Non-pigmented ciliary epithelial cell (primary cell): Measurements from ENCODE around the gene RAC3.

Source experiments
- DNase-seq: peaks from one replicate; pipeline ENCODE4 v3.0.0-alpha.2; 2010; ENCODE audit warnings: low read depth

The RAC3 gene

DNA sequence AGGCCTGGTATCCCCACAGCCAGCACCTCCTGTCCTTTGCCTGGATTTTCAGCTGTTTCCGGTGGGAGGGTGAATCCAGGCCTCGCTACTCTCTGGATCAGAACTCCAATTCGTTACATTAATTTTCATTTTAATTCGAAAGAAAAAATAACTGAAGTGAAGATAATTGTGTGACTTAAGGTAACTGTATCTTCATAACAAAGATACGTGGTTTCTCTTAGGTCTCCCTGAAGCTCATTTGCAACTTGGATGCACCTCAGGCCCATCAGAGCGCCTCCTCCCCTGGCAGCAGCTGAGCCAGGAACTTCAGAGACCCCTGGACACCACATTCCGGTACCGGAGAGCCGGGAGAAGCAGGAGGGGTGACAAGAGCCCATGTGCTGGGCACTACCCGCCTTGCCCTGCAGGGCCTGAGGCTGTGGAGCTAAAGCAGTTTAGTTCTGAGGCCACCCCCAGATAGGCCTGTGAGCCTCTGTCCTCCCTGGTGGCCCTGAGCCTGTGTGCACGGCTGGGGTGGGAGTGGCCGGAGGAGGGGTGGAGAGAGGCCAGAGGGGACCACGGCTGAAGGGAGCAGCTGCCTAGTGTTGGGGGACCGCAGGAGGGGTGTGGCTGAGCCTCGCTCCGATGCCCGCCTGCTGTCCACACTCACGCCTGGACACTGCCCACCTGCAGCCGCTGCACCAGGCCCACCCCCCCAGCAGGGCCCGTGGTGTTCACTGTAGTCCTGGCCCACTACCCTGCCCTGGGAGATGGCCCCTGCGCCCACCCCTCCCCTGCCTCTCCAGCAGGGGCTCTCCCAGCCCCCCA lies 45.5 kb downstream of the RAC3 start:
- no peak for DNase-seq

DNA sequence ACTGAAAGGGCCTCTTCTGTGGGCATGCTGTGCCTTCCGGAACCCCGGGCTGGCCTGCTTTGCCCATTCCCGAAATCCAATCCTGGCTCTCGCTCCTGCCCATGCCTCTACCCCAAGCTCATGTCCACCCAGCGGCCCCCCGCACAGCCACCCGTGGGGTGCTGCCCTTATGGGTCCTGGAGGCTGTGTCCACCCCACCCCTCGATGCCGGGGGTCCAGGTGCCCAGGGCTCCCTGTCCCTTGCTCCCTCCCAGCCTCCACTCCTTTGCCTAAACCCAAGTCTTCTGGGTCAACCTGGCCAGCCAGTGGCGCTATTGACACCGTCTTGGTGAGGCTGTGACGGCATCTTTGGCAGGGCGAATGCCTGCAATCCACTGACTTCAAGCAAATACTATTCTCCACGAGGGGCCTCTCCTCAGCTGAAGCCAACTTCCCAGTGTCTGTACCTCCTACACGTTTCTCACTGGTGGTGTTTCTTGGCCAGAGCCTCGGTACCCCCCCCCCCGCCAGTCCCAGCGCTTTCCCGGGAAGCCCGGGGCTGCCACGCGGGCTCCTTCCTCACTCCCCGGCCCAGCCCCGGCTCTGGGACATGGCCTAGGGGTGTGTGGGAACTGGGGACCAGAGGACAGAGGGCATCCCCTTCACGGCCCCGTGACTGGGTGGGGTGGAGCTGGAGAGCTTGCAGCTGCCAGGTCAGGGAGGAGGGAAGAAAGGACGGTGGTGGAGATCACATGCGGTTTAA lies 46.3 kb downstream of the RAC3 start:
- DNase-seq, result no peak

DNA sequence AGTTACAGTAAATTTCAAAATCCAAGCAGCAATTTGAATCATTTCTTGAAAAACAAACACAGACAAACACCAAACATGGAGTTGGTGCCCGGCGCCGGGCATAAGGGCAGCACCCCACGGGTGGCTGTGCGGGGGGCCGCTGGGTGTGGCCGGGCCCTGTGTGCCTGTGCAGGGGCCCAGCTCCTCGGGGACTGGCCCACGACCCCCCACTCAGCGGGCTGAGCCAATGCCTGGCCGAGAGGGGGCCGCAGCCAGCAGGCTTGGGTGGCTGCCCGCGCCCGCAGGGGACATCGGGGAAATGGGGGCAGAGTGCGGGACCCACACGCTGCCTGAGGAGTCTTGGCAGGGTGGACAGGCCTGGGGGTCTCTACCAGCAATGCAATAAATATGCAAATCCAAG lies 47.0 kb downstream of the RAC3 start:
- no peak for DNase-seq

DNA sequence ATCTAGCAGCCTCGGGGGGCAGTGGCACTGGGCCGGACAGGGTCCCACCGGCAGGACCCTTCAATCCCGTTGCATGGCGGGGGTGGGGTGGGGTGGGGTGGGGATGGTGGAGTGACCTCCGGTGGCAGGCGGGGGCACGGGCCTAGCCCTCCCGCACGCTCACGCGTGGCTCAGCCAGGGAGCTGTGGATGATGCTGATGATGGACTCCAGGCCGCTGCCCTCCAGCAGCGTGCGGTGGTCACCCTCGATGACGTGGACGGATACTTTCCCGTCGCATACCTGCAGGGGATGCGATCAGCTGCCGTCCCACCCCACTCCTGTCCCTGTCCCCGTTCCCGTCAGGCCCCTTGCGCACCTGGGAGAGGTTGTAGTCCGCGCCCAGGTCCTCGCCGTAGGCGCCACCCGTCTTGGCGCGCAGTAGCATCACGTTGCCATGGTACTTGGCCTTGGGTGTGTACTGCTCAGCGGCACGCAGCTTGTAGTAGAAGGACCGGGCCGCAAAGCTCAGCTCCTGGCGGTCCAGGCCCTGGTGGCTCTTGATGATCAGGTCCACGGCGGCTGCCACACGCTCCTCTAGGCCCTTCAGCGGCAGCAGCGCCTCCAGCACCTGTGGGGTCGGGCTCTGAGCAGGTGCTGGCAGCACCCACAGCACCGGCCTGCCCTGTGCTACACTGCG lies 47.7 kb downstream of the RAC3 start:
- no peak for DNase-seq

DNA sequence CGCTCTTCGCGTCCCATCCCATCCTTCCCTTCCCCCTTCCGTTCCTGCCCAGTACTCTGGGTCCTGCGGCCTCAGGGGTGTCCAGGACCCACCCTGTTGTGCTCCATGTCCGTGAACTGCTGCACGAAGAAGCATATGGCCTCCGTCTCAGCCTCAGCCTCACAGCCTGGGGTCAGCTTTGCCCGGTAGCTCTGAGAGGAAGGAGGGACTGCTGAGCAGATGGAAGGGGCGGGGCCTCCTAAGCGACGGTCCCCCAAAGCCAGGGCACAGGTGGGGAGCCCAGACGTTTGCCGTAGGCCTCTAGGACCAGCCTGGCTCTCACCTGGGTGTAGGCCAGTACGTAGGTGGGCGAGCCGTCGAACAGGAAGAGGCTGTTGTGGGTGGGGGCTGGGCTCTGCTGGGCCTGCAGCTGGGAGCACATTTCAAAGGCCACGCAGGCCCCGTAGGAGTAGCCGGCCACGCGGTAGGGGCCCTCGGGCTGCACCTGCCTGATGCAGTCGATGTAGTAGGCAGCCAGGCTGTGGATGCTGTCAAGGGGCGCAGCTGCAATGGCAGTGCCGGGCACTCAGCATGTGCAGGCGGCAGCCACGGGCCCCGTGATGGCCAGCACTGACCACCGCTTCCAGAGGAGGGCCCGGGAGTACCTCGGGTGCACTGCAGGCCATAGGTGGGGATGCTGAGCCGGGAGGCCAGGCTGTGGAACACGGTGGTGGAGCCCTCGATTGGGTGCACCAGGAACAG lies 48.7 kb downstream of the RAC3 start:
- no peak for DNase-seq

DNA sequence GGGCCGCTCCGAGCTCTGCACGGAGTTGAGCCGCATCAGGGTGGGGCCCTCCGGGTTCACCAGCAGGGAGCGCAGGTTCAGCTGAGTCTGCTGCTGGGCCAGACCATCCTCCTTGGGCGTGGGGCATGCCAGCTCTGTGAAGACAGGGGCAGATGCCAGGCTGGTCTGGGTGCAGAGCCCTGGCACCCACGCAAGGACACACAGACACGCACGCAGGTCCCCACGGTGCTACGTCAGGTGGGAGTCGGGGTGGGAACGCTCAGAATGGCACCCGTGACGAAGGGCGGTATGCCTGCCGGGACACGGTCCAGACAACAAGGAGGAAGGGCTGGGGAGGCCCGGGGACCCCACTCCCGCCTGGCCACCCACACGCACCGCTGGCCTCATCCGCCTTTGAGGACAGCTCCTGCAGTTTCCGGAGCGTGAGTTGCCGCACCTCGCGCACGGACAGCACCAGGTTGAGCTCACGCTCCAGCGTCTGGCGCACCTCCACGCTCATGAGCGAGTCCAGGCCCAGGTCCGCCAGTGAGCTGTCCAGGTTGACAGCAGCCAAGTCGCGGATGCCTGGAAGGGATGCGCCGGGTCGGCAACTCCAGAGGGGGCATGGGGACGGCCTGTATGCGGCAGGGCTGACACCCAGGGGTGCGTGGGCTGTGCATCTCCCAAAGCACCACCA lies 49.4 kb downstream of the RAC3 start:
- no peak for DNase-seq

DNA sequence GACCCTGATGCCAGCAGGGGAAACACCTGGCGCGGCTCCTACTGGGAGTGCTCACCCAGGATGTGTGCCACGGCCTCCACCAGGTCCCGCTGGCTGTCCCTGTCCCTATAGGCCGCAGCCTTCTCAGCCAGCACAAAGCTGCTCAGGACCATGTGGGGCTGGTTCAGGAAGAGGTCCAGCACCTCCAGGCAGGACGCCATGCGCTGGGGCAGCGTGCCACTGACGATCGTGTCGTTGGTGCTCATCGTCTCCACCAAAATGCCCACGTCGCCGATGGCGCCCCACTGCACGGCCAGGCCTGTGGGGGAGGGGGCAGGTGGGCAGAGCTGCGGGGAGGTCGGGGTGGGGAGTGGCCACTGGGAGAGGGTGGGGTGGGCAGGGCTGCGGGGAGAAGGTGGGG lies 50.1 kb downstream of the RAC3 start:
- DNase-seq, result no peak

DNA sequence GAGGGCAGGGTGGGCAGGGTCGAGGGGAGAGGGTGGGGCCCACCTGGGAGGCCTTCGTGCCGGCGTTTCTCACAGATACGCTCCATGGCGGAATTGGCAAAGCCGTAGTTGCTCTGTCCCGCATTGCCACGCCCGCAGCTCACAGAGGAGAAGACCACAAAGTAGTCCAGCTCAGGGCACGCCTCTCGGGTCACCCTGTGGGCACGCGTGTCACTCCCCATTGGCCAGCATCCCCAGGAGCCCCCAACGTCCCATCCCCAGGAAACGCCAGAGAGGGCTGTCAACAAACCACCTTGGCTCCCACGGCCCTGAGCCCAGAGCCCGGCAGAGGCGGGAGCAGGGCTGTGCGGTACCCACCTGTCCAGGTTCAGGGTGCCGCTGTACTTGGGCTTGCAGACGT lies 50.5 kb downstream of the RAC3 start:
- no peak for DNase-seq

DNA sequence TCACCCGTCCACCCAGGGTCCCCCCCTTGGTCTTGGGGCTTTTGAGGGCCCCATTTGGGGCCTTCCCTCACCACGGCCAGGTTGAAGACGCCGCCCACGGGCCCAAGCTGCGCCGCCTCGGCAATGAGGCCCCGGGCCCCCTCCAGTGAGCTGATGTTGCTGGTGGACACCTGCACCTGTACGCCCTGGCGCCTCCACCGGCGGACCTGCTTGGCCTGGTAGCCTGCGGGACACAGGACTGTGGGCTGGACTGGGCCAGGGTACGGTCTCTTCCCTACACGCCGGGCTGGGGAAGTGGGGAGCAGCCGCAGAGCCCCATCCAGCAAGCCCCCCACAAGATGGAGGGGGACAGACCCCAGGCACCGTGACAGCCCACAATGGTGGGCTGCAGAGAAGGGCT lies 51.0 kb downstream of the RAC3 start:
- DNase-seq, result no peak

DNA sequence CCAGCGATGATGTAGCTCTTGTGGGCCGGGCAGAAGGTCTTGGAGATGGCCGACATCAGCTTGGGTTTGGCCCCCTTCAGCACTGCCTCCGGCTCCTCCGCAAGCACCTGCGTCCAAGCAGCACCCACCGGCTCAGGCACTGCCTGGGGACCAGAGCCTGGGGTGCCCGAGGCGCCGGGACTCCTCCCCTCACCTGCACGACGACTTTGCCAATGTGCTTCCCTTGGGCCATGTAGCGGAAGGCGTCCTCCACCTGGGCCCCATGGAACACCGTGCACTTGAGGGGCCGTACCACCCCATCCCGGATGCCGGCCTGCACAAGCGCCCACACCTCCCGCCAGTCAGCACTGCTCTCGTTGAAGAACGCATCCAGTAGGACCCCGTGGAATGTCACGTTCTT lies 51.5 kb downstream of the RAC3 start:
- no peak for DNase-seq
